ENCODE measurements around the gene TMEM175.
A peak's percentile ranks its signal among the peaks of the same experiment; 100 is the strongest.

GRCh38 chr4:931960-932712 is at the start of gene TMEM175, which contains the start of gene GAK:
- TF ChIP-seq POLR2A (IDR thresholded peaks at IDR 0.05; ENCODE audit: low read depth, low read length) (peak; percentile 90), POLR2AphosphoS5 (IDR thresholded peaks at IDR 0.05; ENCODE audit: low read depth, low read length) (peak; percentile 91)
